Subcutaneous abdominal adipose tissue (tissue), 5 donors: ENCODE measurements around the gene GGT6.

ENCODE experiments used
- H3K27ac ChIP-seq: one replicate; pipeline ENCODE4 v1.7.0; 2013; ENCODE audit warnings: low read depth, mild to moderate bottlenecking, inconsistent platforms, low read length, moderate library complexity
- H3K27me3 ChIP-seq, 5 donors: one replicate each; pipeline ENCODE4 v1.7.0; 2013; ENCODE audit warnings: low read length in 5 of 5, inconsistent platforms in 1 of 5; ENCODE audit not compliant: control insufficient read depth in 5 of 5, insufficient read depth in 4 of 5
- H3K36me3 ChIP-seq, 5 donors: one replicate each; pipeline ENCODE4 v1.7.0; 2013; ENCODE audit warnings: low read length in 5 of 5; ENCODE audit not compliant: control insufficient read depth in 5 of 5, insufficient read depth in 5 of 5
- H3K4me1 ChIP-seq, 5 donors: one replicate each; pipeline ENCODE4 v1.7.0; 2013; ENCODE audit warnings: low read length in 5 of 5, mild to moderate bottlenecking in 3 of 5, moderate library complexity in 1 of 5; ENCODE audit not compliant: control insufficient read depth in 5 of 5, insufficient read depth in 5 of 5
- H3K4me3 ChIP-seq, 5 donors: one replicate each; pipeline ENCODE4 v1.7.0; 2013; ENCODE audit warnings: low read length in 5 of 5, low read depth in 1 of 5
- H3K9ac ChIP-seq, 5 donors: one replicate each; pipeline ENCODE4 v1.7.0; 2013; ENCODE audit warnings: low read length in 5 of 5, mild to moderate bottlenecking in 4 of 5, moderate library complexity in 3 of 5
- H3K9me3 ChIP-seq, 5 donors: one replicate each; pipeline ENCODE4 v1.7.0; 2013; ENCODE audit warnings: low read length in 5 of 5; ENCODE audit not compliant: control insufficient read depth in 5 of 5
- donor health status: healthy.
- donor health status: healthy.
- donor health status: healthy.
- donor health status: healthy.
- donor health status: healthy.

GGT6 gene

DNA sequence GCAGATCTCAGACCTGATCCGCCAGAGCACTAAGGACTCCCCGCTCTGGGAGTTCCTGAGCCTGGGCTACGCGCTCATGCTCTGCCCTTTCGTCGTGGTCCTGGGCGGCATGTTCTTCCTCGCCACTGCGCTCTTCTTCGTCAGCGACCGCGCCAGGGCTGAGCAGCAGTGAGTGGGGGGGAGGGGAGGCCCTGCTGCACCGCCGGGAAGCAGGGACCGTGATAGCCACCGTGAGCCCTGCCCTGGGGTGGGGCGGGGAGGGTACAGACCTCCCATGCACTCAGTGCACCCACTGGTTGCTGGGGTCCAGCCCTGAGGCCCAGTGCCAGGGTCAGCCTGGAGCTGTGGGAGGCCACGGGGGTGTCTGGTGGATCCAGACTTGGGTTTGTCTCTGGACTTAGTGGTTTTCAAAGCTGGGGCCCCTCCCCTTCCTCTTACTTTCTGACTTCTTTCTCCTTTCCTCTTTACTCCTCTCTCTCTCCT lies 24.1 kb downstream of the GGT6 start:
- peaks cover 0 to 38% (median 28%) of the 10 kb centered on the region in 5 donors for H3K36me3 ChIP-seq
- H3K27ac ChIP-seq = peak overlapping the region; percentile 60
- peaks cover 15 to 97% (median 58%) of the 10 kb centered on the region in 5 donors for H3K4me1 ChIP-seq
- H3K27me3 ChIP-seq = no peaks in the 10 kb centered on the region
- peak overlapping the region in 2 of 5 donors; percentile 7 to 11 for H3K4me3 ChIP-seq
- peak overlapping the region in 1 of 5 donors; percentile 23 for H3K9ac ChIP-seq
- H3K9me3 ChIP-seq = no peaks in the 10 kb centered on the region

DNA sequence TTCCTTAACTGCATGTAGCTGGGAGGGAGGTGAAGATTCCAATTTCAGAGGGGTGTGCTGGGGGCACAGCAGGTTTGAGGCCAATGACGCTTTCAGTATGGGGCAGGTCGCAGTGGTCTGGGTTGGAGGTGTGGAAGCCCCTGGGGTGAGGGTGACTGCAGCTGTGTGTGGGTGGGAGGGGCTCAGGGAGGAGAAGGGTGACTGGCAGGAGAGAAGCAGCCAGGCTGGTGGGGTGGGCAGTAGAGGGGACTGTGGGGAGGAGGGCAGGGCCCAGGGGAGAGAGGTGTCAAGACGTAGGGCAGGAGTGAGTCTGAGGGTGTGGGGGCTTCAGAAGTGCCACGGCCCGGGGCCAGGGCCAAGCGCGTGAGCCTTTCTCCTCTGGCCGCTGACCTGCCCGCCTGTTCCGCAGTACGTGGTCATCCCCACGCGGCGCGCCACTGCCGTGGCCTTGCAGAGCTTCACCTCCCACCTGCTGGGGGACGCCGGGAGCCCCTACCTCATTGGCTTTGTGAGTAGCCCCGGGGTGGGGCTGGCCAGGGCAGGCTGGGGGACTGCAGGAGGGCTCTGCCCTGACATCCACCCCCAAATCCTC lies 24.6 kb downstream of the GGT6 start:
- Histone ChIP-seq H3K4me1 (peaks cover 15 to 97% (median 61%) of the 10 kb centered on the region in 5 donors), H3K9ac (no peak overlapping the region), H3K27ac (no peak overlapping the region), H3K4me3 (no peak overlapping the region), H3K36me3 (peaks cover 0 to 33% (median 23%) of the 10 kb centered on the region in 5 donors), H3K9me3 (no peaks in the 10 kb centered on the region), H3K27me3 (no peaks in the 10 kb centered on the region)

DNA sequence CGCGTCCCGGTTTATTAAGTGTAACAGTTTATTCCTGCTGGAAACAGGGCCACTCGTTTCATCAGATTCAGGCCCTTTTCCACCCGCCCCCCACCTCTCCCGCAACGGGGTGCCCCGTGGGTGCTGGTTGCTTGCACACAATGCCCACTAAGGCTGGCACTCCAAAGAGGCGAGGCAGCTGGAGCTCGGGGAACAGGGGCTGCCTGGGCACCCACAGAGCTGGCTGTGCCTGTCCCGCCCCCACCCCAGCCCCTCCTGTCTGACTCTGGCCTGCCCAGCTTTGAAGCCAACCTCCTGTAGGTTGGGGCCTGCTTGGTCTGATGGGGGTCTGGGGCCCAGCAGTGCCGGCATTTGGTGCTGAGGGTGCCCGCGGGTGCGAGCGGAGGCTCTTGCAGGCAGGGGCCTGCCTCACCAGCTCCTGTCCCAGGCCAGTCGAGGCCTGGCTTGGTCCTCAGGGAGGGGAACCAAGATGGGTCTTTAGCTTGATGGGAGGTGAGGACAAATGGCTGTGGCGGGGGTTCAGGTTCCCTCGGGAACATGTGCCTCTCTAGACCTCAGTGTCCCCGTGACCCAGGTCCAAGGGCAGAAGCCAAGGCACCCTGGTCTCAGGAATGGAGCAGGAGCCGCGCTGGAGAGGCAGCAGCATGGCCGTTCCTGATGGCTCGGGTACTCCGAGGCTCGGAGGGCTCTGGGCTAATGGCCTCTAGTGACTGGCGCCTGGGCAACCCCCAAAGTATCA lies 25.3 kb downstream of the GGT6 start:
- peaks cover 0 to 26% (median 16%) of the 10 kb centered on the region in 5 donors for H3K36me3 ChIP-seq
- H3K9me3 ChIP-seq = no peaks in the 10 kb centered on the region
- H3K9ac ChIP-seq = no peak overlapping the region
- H3K4me1 ChIP-seq = peaks cover 15 to 97% (median 60%) of the 10 kb centered on the region in 5 donors
- no peaks in the 10 kb centered on the region for H3K27me3 ChIP-seq
- H3K4me3 ChIP-seq = no peak overlapping the region
- peak overlapping the region; percentile 1 for H3K27ac ChIP-seq

DNA sequence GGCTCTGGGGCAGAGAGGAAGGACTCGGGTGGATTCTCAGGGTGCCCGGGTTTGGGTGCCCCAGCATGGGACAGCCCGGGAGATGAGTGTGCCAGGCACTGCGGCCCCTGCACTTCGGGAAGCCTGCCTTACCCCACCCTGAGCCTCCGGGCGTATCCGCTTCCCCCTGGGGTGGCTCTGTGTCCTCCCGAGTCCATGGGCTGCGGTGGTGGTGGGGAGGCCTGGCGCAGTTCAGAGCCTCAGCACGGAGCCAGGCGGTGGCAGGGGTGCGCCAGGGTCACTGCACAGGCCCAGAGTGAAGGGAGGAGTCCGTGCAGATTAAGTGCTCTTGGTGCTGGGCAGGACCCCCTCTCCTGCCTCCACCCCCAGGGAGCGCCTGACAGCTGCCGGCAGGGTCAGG lies 25.9 kb downstream of the GGT6 start:
- Histone ChIP-seq H3K4me1 (peaks cover 15 to 97% (median 59%) of the 10 kb centered on the region in 5 donors), H3K9me3 (no peaks in the 10 kb centered on the region), H3K36me3 (peaks cover 0 to 20% (median 11%) of the 10 kb centered on the region in 5 donors), H3K9ac (peak overlapping the region in 1 of 5 donors; percentile 56), H3K27me3 (no peaks in the 10 kb centered on the region), H3K4me3 (no peak overlapping the region), H3K27ac (peak overlapping the region; percentile 1)

DNA sequence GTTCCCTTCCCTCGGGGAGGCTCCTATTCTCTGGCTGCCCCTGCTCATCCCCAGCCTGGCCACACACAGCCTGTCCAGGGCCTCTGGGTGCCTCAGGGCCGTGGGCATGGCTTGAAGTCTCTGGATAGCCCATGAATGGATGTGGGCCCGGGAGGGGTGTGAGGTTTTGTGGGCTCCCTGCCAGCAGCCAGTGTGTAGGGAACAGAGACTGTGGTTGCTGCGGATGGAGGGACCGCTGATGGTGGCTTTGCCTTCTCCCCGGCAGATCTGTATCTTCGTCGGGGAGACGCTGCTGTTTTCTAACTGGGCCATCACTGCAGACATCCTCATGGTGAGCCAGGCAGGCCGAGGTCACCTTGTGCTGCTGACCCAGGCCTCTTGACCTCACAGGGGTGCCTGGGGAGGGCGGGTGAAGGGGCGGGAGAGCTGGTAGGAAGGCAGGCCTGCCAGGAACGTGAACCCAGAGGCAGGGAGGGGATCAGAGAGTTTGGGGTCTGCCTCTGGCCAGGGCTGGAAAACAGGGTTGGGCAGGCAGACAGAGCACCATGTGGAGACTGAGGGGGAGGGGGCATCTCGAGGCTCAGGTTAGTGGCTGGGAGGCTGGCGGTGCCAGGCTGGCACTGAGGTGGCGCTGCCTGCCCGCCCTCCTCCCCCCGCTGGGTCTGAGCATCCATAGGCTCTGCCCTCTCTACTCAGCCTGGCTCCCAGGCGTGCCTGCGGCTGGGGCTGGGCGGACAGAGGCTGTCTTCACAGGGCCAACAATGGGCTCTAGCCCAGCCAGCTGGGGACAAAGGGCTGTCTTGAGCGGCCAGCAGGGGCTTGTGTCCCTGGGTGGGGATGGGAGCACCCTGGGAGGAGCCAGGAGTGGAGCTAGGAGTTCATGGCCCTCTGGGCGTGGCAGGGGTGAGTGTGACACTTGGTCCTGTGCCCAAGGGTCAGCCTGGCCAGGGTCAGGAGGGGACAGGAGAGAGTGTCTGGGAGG lies 26.6 kb downstream of the GGT6 start:
- Histone ChIP-seq H3K27me3 (no peaks in the 10 kb centered on the region), H3K4me3 (peak overlapping the region in 1 of 5 donors; percentile 6), H3K9ac (peak overlapping the region in 1 of 5 donors; percentile 56), H3K9me3 (no peaks in the 10 kb centered on the region), H3K4me1 (peaks cover 15 to 95% (median 60%) of the 10 kb centered on the region in 5 donors), H3K27ac (peak overlapping the region; percentile 1), H3K36me3 (peaks cover 0 to 13% (median 4%) of the 10 kb centered on the region in 5 donors)

DNA sequence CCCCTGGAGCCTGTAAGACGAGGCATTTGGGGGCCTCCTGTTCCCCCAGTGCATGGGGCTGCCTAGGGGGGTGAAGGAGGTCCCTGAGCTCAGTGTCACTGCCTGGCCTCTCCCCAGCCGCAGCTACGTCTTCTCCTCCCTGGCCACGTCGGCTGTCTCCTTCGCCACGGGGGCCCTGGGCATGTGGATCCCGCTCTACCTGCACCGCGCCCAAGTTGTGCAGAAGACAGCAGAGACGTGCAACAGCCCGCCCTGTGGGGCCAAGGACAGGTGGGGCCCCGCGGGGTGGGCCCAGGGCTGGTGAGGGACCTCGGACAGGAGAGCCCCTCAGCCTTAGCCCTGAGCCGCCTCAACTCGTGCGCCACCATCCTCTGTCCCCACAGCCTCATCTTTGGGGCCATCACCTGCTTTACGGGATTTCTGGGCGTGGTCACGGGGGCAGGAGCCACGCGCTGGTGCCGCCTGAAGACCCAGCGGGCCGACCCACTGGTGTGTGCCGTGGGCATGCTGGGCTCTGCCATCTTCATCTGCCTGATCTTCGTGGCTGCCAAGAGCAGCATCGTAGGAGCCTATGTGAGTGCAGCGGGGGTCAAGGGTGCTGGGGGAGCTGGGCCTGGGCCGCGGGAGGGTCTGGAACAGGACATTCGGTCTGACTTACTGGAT lies 27.4 kb downstream of the GGT6 start:
- H3K27ac ChIP-seq = peak overlapping the region; percentile 76
- no peaks in the 10 kb centered on the region for H3K27me3 ChIP-seq
- H3K9ac ChIP-seq = no peak overlapping the region
- no peaks in the 10 kb centered on the region for H3K9me3 ChIP-seq
- H3K4me3 ChIP-seq = no peak overlapping the region
- peaks cover 15 to 95% (median 55%) of the 10 kb centered on the region in 5 donors for H3K4me1 ChIP-seq
- H3K36me3 ChIP-seq = peaks cover 0 to 5% (median 0%) of the 10 kb centered on the region in 5 donors

DNA sequence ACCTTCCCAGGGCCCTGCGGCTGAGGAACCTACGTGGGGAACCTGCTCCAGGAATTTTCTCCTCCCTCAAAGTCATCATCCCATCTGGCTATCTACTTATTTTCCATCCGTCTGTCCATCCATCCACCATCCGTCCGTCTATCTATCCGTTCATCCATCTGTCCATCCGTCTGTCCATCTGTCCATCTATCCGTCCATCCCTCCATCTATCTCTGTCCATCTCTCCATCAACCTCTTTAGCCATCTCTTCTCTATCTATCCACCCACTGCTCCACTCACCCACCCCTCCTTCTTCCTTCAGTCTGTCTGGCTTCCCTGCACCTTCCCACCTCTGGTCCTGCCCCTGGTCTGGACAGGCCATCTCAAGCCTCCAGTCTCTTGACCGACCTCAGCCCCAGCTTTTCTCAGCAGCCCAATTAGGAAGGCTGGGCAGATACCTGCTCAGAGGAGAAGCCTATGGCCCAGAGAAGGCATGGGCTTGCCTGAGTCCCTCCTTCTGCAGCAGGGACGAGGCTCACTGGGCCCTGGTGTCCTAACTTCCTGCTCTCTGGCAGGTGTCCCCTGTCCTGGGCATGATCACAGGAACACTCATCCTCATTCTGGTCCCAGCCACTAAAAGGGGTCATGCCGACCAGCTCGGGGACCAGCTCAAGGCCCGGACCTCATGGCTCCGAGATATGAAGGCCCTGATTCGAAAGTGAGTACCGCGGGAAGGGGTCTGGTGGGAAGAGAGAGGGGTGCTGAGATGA lies 28.2 kb downstream of the GGT6 start:
- Histone ChIP-seq H3K9me3 (no peaks in the 10 kb centered on the region), H3K36me3 (no peaks in the 10 kb centered on the region), H3K4me3 (no peak overlapping the region), H3K27ac (peak overlapping the region; percentile 76), H3K9ac (peak overlapping the region in 1 of 5 donors; percentile 25), H3K4me1 (peaks cover 9 to 95% (median 54%) of the 10 kb centered on the region in 5 donors), H3K27me3 (no peaks in the 10 kb centered on the region)

DNA sequence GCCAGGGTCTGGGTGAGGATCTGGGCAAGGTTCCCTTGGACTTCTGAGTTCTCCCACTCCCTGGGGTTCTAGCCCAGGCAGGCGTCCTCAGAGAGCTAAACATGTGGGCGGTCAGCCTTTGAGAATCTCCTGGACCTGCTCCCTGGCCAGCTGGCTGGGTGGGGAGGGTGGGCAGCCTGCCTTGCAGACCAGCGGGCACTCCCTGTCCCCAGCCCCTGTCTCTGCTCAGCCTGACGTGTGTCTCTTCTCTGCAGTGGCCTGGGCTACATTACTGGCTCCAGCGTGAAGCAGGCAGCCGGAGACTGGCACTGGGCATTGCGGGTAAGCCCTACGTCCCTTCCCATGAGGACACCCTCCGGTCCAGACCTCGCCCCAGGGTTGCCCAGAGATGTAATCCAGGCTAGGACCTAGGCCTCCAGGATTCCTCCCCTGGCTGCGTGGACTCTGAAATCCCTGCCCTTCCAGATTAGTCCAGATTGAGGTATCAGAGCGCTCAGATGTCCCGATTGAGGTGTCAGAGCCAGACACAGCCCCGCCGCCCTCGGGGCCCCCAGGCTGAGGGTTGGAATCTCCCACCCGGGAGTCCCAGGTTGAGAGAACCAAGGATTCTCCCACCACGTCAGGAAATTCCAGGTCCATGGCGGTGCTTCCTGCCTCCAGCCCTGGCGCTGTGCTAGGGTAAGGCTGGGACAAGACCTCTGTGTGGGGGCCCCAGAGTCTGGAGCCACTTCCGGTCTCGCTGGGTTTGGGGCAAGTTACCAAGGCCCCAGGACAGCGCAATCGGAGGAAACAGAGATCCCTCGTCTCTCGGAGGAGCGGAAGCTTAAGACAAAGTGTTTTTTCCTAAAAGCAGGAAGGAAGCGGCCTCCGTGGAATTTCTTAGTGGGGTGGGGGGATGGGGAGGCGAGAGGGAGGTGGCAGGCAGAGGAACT lies 29.3 kb downstream of the GGT6 start:
- Histone ChIP-seq H3K36me3 (no peaks in the 10 kb centered on the region), H3K4me3 (peak overlapping the region in 1 of 5 donors; percentile 1), H3K9ac (peak overlapping the region in 2 of 5 donors; percentile 5 to 53), H3K9me3 (no peaks in the 10 kb centered on the region), H3K27me3 (no peaks in the 10 kb centered on the region), H3K4me1 (peaks cover 2 to 92% (median 50%) of the 10 kb centered on the region in 5 donors), H3K27ac (peak overlapping the region; percentile 76)
